ENCODE data around the gene MRPL24. TPM values are rescaled to one million over a fixed set of nuclear protein-coding genes. Genes with fewer than 3 reads are reported as not detected.

Gene MRPL24
- polyA plus RNA-seq, 1 donor = 63.5 TPM

DNA sequence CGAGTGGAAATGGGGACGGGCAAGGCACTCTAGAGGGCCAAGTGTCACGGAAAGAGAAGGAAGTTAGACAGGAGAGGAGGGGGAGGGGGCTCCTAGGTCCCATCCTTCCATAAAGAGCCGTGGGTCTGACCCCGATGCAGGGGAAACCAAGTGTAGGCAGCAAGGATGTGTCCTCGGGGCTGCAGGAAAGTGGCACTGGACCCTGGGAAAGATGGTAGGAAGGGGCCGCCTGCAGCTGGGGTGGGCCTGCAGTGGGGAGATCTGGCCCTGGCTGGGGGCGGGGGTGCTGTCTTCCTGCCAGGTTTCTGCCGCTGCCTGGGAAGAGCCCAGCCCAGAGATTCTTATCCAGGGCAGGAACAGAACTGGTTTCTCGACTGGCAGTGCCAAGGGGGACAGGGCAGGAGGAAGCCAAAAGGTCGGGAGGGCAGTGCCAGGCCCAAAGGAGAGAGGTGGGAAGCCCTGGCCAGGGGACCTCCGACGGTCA, 48.4 kb downstream of the MRPL24 start:
- no peak for DNase-seq (ENCODE audit: low read depth)

DNA sequence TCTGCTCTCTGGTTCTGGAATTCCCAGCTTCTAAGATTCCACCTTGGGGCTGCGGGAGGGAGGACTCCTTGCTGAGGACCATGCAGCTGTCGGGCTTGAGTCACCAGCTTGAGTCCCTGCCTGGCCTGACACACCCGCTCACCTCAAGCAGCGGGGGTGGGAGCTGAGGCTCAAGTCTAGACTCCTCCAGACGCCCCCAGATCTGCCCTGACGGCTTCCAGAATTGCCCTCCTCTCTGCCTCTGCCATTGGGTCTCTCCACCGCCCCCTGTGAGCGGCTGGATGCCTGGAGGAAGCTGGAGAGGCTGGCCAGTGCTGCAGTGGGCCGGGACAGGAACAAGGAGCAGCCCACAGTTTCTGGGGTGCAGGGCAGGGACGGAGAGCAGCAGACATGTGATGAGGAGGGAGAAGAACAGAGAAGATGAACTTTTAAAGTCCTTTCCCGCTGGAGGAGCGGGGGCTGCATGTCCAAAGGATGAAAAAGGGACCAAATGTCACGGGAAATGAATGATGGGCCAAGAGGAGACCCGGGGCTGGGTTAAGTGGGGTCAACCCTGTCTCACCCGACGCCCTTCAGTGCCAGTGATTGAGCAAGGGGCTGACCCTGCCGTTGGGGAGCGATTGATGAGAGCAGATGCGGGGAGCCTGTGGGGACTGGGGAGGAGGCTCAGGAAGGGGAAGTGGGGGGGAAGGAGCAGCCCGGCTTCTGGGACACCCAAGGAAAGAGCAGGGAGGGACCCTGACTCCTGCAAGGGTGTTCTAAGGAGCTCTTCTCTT, 49.0 kb downstream of the MRPL24 start:
- DNase-seq (ENCODE audit: low read depth) = no peak

DNA sequence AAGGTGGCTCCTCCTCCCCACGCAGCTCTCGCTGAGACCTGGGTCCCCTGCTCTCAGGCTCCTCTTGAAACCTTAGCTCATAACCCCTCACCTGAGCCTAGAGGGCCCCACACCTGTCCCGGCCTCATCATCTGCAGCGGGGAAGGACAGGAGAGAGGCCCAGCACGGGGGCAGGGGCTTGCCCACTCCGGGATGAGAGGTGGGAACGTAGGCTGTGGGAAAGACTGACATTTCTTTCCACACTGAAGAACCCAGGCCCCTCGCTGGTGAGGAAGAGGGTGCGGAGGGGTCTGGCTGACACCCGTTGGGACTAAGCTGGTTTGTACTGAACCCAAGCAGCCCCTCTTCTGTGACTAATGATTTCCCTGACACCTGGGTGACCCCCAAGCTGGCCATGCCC, 49.7 kb downstream of the MRPL24 start:
- no peak for DNase-seq (ENCODE audit: low read depth)

DNA sequence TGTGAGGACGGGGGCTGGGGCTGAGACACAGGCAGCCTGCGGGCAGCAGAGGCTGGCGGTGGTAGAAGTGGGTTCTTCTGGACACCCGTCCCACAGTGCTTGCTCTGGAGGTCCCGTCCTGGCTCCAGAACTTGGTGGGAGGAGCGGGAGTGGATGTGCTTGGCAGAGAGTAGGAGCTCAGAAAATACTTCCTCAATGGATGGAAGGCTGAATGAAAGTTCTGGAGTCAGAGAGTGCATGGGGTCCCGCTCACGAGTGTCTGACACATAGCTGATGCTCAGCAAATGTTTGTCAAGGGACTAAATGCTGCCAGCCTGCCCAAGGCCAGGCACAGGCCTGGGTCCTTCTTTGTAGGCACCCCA, 50.2 kb downstream of the MRPL24 start:
- no peak for DNase-seq (ENCODE audit: low read depth)

DNA sequence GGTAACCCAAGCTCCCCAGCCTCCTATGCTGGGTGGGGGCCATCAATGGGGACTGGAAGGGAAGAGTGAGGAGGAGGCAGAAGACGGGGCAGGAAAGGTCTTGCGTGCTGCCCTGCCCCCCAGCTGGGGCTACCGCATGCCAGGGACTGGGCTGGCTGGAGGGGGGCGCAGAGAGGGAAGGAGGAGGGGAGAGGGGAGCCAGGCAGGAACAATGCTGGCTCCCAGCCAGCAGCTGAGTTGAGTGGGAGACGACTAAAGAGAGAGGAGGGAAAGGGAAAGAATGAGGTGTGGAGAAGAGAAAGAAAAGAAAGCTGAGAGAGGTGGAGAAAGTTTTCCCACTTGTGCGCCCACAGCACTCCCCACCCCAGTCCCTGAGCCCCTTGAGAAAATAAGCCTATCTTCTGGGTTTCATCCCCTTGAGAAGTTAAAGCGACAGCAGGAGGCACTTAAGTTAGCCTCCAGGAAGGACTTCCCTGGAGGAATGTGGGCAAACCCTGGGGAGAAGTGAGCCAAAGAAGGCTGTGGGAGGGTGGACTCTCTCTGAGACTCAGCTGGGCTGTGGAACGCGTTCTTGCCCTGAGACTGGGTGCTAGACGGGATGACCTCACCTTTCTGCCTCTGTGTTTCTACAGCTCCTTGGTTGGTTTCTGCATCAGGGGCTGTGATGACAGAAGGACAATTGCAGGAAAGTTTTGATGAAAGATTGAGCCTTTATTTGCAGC, 50.8 kb downstream of the MRPL24 start:
- no peak for DNase-seq (ENCODE audit: low read depth)

DNA sequence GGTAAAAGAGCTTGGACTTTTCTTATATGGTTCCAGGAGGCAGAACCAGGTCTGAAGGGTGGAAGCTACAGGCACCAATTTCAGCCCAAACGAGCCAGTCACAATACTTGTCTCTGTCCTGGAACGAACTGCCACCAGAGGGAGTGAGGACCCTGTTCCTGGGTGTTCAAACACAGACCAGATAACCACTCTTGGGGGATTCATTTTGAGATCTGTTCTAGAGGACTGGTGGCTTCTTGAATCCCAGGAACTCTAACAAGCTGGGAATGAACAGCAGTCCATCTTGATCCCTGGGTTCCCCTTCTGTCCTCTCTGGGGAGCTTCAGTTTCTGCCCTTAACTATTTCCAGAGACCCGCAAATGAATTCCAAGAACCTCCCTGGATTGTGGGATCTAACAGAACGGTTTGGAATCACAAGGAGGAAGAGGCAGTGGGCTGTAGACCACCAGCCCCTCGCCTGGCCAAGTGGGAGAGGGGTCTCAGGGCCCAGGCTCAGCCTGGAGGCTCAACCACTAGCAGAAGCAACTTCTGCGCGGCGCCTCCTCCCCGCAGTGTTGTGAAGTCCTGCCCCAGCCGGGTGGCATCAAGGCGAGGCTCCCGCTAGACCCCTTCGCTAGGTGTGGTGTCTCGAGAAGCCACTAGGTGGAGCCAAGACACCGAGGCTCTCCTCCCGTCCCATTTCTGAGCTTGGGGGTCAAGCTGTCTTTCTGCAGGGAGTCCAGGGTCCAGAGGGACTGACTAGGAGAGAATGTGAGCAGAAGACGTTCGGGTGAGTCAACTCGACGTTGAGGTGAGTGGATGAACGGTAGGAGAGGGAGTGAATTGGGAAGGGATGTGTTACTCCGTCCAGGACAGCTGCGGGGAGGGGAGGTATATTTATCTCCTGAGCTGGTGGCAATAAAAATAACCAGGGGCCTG, 51.6 kb downstream of the MRPL24 start:
- no peak for DNase-seq (ENCODE audit: low read depth)

Other genes with a start within 250 kb of the MRPL24 start
- 78.6 TPM for gene MEF2D, start 240.3 kb downstream of the MRPL24 start, polyA plus RNA-seq (ENCODE audit: insufficient read length)
- gene IQGAP3, start 168.5 kb downstream of the MRPL24 start, polyA plus RNA-seq (ENCODE audit: insufficient read length) = 5.5 TPM
- 0.32 TPM for gene TTC24, start 161.4 kb downstream of the MRPL24 start, polyA plus RNA-seq (ENCODE audit: insufficient read length)
- gene NAXE, start 149.3 kb downstream of the MRPL24 start, polyA plus RNA-seq (ENCODE audit: insufficient read length) = 26.2 TPM
- gene GPATCH4, start 139.6 kb downstream of the MRPL24 start, polyA plus RNA-seq (ENCODE audit: insufficient read length) = 30.5 TPM
- gene HAPLN2, start 121.7 kb downstream of the MRPL24 start, polyA plus RNA-seq (ENCODE audit: insufficient read length) = 0.43 TPM
- gene BCAN, start 99.0 kb downstream of the MRPL24 start, polyA plus RNA-seq (ENCODE audit: insufficient read length) = 1.2 TPM
- 945 TPM for gene NES, start 63.7 kb downstream of the MRPL24 start, polyA plus RNA-seq (ENCODE audit: insufficient read length)
- 349 TPM for gene CRABP2, start 35.5 kb downstream of the MRPL24 start, polyA plus RNA-seq (ENCODE audit: insufficient read length)
- 20.7 TPM for gene METTL25B, start 12.6 kb downstream of the MRPL24 start, polyA plus RNA-seq (ENCODE audit: insufficient read length)
- 23.3 TPM for gene ISG20L2, start 12.3 kb downstream of the MRPL24 start, polyA plus RNA-seq (ENCODE audit: insufficient read length)
- gene HDGF, start 10.6 kb upstream of the MRPL24 start, polyA plus RNA-seq (ENCODE audit: insufficient read length) = 134 TPM
- 65.4 TPM for gene PRCC, start 26.4 kb upstream of the MRPL24 start, polyA plus RNA-seq (ENCODE audit: insufficient read length)
- gene SH2D2A, start 75.8 kb upstream of the MRPL24 start, polyA plus RNA-seq (ENCODE audit: insufficient read length) = 0.39 TPM
- gene INSRR, start 118.0 kb upstream of the MRPL24 start, polyA plus RNA-seq (ENCODE audit: insufficient read length) = 0.70 TPM
- gene NTRK1, start 119.8 kb upstream of the MRPL24 start, polyA plus RNA-seq (ENCODE audit: insufficient read length) = 0.37 TPM
- gene PEAR1, start 152.6 kb upstream of the MRPL24 start, polyA plus RNA-seq (ENCODE audit: insufficient read length) = 21.1 TPM
- 1.2 TPM for gene LRRC71, start 179.5 kb upstream of the MRPL24 start, polyA plus RNA-seq (ENCODE audit: insufficient read length)

Data from forelimb muscle (tissue), 1 donor.